ENCODE measurements around the gene TIMM23.
"Not testable (repeated sequence)": the region's sequence is repeated elsewhere in the genome, so short reads cannot be mapped to it uniquely, and the experiment has no call there.

DNA sequence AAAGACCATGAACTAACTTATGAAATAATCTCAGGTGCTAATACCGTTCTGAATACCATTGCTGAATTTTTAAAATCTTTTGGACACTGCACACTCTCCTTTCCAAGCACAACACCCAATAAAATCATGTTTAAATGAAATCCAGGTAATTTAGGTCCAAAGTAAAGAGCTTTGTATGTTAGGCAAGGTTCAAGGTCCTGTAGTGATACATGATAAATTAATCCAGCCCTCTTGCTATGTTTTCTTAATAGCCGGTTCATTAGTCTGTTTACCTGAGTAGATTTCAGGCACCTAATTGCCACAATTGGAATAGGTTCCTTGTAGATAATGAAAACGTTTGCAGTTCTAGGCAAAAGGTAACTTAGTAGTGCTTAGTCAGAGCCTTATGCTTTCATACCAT, 13.3 kb downstream of the TIMM23 start:
- not testable (repeated sequence) for TF ChIP-seq CTCF, POLR2A, EP300 (IDR thresholded peaks at IDR 0.05)

Data from ovary (tissue), 3 donors.